ENCODE results near the gene GARRE1.
"Not testable (repeated sequence)": the region's sequence is repeated elsewhere in the genome, so short reads cannot be mapped to it uniquely, and the experiment has no call there.

The GARRE1 gene

DNA sequence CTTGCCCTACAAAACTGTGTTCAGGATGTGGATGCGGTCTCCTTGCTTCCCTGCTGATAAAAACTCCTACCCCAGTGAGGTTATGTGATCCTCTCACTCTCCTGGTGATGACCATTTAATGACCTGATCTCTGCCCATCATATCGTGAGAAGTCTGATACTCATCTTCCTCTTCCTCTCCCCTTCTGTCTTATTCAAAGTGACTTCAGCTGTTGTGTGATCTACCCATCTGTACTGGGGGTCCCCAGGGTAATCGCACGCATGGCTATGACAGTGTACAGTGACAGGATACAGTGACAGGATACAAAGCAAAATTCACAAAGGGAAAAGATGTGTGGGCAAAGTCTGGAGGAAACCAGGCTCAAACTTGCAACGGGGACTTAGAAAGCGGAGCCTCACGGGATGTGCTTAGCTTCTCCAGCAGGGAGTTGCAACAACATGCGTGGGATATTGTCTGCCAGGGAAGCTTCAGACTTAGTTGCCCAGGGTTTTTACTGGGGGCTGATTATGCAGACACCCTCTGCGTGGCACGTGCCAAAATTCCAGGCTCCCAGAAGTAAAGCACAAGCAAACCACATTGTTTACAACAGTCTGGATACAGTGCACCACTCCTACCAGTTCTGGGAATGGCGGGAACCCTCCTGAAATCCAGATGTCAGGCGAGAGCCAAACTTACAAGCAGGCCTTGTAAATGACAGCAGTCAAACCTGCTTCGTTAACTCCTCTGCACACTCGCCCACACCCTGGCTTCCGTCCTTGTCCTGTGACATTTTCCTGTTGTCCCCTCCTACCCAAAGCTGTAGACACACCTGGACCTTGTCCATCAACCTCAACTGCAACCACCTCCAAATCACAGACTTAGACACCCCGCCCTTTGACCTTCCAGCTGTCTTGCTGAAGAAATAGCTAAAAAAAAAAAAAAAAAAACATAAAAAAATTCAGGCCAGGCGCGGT lies 18.0 kb upstream of the GARRE1 start:
- TF ChIP-seq CTCF (IDR thresholded peaks at IDR 0.05; ENCODE audit: low read depth, low read length) = no peak
- no peak overlapping the region for H3K4me3 ChIP-seq (ENCODE audit: low read depth, low read length)
- no peaks in the 10 kb centered on the region for H3K27me3 ChIP-seq (ENCODE audit: insufficient read depth, low read depth, severe bottlenecking)
- DNase-seq = no peak
- H3K9me3 ChIP-seq (ENCODE audit: severe bottlenecking) = no peaks in the 10 kb centered on the region
- no peak overlapping the region for H3K27ac ChIP-seq
- H3K36me3 ChIP-seq = no peaks in the 10 kb centered on the region

- TF ChIP-seq CTCF (IDR thresholded peaks at IDR 0.05; ENCODE audit: low read depth, low read length) = no peak
- Histone ChIP-seq H3K27me3 (ENCODE audit: insufficient read depth, low read depth, severe bottlenecking) (no peaks in the 10 kb centered on the region), H3K36me3 (no peaks in the 10 kb centered on the region), H3K9me3 (ENCODE audit: severe bottlenecking) (no peaks in the 10 kb centered on the region), H3K27ac (no peak overlapping the region), H3K4me3 (ENCODE audit: low read depth, low read length) (no peak overlapping the region)
- no peak for DNase-seq
Observed at GRCh38 chr19:34237283-34237682, 17.1 kb upstream of the GARRE1 start.

GRCh38 chr19:34237939-34238338 lies 16.4 kb upstream of the GARRE1 start:
- no peak for DNase-seq
- no peaks in the 10 kb centered on the region for H3K27me3 ChIP-seq (ENCODE audit: insufficient read depth, low read depth, severe bottlenecking)
- H3K4me3 ChIP-seq (ENCODE audit: low read depth, low read length) = no peak overlapping the region
- TF ChIP-seq CTCF (IDR thresholded peaks at IDR 0.05; ENCODE audit: low read depth, low read length) = no peak
- no peaks in the 10 kb centered on the region for H3K36me3 ChIP-seq
- H3K27ac ChIP-seq = no peak overlapping the region
- H3K9me3 ChIP-seq (ENCODE audit: severe bottlenecking) = no peaks in the 10 kb centered on the region

GRCh38 chr19:34241513-34242337 lies 12.6 kb upstream of the GARRE1 start:
- TF ChIP-seq CTCF (IDR thresholded peaks at IDR 0.05; ENCODE audit: low read depth, low read length) = peak; percentile 82
- no peak overlapping the region for H3K4me3 ChIP-seq (ENCODE audit: low read depth, low read length)
- H3K27me3 ChIP-seq (ENCODE audit: insufficient read depth, low read depth, severe bottlenecking) = no peaks in the 10 kb centered on the region
- no peaks in the 10 kb centered on the region for H3K36me3 ChIP-seq
- no peak overlapping the region for H3K27ac ChIP-seq
- no peaks in the 10 kb centered on the region for H3K9me3 ChIP-seq (ENCODE audit: severe bottlenecking)
- peak; percentile 70 for DNase-seq

DNA sequence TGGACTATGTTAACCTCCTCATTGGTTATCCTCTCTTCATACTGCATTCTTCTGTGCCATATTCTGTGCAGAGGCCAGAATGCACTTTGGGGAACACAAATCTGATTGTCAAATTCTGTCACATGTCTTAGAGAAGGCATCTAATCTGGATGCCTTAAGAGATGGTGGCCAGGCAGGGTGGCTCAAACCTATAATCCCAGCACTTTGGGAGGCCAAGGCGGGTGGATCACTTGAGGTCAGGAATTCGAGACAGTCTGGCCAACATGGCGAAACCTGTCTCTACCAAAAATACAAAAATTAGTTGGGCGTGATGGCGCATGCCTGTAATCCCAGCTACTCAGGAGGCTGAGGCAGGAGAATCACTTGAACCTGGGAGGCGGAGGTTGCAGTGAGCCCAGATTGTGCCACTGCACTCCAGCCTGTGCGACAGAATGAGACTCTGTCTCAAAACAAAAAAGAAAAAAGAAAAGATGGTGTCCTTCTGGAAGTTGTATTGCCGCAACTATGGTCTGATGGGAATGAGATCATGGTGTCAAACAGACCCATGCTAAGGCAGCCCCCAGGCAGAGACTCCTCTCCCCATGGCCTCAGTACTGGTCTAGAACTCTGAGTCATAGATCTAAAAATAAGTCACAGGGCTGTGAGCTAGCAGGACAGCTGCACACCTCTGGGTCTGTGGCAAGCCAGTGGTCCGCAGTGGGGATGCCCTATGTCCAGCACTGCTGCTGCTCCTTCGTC lies 11.0 kb upstream of the GARRE1 start:
- H3K36me3 ChIP-seq; DNase-seq; H3K27me3 ChIP-seq (ENCODE audit: insufficient read depth, low read depth, severe bottlenecking); H3K4me3 ChIP-seq (ENCODE audit: low read depth, low read length); H3K9me3 ChIP-seq (ENCODE audit: severe bottlenecking); H3K27ac ChIP-seq: not testable (repeated sequence)
